Activated CD4-positive, CD25-positive, alpha-beta regulatory T cell treated with anti-CD3 and anti-CD28 coated beads, Interleukin-2, amount 50 U/mL, for 24 hours (primary cell): ENCODE results near the gene SCD5.

Experiments used
- ATAC-seq, 2 donors: fragments of 150-1000 bp; cut with Tn5 transposase; one replicate each; pipeline ENCODE4 v1.10.0; 2021; ENCODE audit warnings: mild to moderate bottlenecking in 1 of 2, moderate library complexity in 1 of 2

SCD5 gene

DNA sequence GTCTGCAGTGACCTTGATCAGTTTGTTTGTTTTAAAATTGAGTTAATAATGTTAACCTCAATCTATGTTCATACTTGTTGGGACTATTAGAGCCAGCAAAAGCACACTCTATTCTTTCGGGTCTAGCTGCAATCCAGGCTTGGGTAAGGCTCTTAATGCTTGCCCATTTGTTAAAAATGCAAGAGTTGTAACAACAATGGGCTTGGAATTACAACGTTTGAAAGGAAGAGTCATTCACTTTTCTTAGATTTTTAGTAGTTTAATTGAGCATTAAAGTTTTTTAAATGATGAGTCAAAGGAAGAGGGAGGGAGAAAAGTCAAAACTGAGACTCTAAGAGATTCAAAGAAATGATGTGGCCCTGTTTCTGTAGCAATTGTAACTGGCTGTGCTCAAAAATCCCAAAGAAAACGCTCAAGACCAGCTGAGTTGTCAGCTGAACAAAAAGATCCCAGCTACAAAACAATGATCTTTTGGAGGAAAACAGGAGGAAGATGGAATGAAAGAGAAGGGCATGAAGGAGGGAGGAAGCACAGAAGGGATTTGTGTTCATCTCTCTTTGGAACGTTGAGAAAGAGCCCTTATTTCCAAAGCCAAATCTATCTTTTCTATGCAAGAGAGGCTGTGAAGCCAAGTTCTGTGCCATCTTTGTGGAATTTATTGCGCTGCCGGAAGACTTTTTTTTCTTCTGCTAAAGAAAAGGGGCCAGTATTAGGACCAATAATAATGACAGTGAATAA, 5.5 kb downstream of the SCD5 start:
- no peak for ATAC-seq

DNA sequence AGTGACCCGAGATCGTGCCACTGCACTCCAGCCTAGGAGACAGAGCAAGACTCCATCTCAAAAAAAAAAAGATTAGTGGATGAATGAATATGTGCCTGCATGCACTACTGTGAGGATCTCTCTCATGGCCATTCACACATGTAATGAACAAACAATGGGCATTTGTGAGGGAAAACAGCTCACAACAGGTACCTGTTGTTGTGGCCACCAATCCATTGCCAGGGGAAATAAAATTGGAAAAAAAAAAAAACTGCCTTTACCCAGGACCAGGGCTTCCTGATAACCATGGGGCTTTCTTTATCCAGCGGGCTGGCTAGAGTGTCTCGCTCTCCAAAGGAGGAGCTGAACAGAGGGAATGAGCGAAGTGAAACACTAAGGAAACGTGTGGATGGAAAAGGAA, 7.4 kb downstream of the SCD5 start:
- no peak for ATAC-seq

DNA sequence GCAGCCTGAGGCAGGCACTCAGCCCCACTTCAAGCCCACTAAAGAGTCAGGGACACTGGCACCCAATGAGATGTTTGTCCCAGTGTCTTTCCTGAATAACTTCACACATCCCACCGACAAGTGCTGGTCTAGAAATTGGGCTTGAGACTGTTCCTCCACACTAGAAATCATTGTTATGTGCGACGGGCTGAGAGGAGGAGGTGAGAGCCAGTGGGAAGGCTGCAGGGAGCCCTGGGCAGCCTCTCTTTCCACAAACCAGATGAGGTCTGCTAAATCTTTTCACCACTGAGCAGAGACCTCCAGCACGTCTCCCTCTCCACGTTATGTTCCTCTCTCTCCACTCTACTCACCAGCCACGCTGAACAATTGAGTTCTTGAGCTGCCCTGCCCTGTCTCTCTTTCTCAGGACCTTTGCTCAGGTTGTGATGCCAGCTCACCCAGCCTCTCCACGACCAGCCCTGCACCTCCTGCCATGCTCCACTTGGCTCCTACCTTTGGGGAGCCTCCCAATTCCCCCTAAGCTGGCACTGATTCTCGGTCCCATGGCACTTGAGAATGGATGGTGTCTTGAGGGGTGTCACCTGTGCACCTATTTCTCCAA, 8.4 kb downstream of the SCD5 start:
- no peak for ATAC-seq

DNA sequence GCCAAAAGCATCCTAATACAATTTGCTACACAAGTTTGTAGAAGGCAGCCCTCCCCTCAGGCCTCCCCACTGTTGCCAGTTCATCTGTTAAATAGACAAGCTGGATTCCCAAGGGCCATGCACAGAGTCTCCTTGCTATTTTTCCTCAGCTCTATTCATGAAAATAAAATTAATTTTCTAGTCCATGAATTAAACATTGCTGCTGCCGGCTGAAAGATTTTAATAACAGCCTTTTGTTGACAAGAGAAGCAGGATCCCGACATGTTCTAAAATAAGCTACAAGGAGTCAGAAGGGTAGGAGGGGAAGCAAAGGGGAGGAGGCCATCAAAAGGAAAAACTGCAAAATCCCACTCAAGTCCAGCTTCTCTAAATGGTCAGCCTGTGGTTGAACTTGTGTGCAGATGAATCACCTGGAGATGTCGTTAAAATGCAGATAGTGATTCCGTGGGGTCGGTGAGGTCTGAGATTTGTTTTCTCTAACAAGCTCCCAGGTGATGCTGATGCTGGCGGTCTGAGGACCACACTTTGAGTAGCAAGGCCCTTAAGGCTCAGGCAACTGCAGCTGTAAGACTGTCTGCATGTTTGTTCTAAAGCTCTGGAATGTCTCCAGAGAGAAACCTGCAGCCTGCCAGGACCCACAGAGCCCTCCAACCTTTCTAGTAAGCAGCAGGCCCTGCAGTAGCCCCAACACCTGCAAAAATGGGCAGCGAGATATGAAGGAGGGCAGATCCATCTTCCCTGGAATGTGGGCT, 9.4 kb downstream of the SCD5 start:
- no peak for ATAC-seq

DNA sequence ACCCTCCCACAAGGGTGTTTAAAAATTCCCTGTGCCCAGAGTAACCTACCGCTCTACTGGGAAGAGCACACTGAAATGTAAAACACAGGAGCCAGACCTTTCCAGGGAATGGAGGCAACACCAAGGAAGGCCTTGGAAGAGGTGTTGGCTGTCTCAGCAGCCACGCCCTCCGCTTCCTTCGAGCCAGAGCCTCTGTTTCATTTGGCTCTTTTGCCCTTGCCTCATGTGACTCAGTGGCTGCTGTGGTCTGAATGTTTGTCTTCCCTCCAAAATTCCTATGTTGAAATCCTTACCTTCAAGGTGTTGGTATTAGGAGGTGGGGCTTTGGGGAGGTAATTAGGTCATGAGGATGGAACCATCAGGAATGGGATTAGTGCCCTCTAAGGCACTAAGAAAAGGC, 11.3 kb downstream of the SCD5 start:
- no peak for ATAC-seq

DNA sequence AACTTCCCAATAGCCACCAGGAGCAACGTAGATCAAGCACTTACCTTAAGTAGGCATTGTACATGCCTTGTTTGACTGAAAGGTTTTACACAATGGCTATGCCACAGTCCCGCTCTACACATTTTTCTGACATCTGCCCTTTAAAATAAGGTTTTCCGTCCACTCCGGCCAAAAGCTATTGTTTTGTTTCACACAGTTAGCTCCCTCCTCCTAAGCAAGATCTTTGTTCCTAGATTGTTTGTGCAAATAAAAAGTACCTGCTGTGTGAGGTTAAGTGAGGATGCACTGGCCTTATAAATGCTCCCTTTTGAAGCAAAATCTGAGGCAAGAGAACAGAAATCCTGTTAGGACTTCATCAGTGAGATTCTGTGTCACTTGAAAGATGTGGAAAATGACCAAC, 11.8 kb downstream of the SCD5 start:
- no peak for ATAC-seq

DNA sequence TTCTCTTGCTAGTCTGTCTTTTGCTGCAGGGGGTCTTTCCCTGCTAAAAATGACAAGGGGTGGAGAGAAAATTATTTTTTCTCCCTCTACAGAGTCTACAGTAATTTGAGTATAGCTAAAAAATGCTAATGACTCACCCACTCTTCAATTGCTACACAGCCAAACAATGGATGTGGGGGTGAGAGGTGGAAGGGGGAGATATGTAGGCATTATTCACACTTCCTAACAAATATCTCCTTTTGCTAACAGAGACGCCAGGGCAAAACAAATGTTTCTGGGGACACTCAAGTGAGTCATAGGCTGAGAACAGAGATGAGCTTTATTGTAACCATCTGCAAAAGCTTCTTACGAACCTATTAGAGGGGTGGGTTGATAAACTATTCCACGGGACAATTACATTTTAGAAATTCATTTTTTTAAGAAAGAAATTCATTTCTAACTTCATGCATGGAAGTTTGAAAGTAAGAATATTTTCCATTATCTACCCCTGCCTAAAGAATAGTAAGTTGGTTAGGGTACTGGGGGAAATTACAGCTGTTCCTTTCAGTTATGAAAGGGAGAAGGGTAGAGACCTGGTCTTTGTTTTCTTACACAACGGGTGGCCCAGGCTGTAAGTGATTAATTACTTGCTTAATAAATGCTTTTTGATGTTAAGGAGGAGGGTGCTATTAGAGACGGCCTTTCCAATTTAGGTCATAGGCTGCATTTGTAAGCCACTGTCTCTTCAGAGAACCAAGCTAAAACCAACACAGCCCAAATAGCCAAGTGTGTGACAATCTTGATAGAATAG, 12.8 kb downstream of the SCD5 start:
- no peak for ATAC-seq

DNA sequence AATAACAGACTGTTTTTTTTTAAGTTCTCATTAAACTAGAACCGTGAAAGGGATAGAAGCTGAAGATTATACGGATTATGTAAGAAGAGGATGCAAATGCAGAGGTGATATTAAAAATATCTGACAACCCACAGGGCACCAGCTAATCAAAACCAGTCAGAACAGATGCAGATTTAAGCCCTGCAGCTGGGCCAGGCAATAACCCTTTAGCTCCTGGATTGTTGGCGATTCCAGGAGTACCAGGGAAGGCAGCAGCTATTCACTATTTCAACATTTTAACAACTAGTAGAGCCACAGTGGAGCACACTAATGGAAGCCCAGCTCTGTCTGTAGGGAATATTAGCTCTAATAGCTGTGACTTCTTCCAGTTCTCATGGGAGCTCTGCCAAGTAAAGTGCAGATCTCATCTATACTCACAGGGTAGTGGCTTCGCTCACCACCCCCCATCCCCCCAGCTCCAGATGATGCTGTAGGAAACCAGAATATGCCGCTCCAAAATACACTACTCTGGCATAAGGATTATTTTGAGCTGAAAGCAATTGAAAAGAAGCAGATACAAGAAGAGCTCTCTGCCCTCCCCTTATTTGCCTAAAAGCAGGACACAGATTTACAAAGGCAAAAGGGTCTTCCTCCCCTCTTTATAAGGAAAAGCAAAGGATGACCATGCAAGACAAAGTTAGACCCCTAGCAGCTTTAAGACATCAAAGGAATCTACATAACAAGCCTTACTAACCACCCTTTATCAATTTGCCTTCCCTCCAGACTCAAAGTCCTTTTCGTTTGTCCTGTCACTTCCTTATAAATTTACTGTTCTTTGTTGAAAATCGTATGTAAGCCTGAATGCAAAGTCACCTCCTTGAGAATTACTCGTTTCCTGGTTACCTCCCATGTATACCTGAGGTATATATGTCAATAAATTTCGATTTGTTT, 13.7 kb downstream of the SCD5 start:
- no peak for ATAC-seq

DNA sequence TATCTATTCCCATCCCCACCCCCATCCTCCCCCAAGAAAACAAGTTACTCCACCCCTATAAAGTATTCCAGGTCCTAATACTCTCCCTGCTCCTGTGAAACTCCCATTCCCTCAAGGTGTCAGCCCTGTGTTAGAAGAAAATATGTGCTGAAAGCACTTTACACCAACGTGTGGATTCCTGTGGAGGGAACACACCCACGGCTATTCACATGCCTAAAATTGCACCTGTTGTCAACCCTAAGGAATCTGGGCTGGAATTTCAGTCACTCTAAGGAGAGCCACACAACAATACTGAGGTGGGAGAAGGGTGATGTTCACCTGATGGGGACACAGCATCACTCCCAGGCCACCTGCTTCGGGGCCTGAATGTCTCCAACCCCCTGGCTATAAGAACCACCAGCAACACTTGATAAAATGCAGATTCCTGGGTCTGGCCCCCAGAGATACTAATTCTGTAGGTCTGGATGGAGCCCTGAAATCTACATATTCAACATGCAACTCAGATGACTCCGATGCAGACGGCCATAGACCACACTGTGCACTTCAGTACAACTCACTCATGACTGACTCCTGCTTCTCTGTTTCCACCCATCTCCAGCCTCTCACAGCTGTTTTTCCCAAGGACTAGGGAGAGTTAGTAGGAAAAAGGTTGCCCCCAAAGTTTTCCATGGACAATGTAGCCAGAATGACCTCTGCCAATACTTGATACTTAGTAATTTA, 15.8 kb downstream of the SCD5 start:
- ATAC-seq, result no peak

DNA sequence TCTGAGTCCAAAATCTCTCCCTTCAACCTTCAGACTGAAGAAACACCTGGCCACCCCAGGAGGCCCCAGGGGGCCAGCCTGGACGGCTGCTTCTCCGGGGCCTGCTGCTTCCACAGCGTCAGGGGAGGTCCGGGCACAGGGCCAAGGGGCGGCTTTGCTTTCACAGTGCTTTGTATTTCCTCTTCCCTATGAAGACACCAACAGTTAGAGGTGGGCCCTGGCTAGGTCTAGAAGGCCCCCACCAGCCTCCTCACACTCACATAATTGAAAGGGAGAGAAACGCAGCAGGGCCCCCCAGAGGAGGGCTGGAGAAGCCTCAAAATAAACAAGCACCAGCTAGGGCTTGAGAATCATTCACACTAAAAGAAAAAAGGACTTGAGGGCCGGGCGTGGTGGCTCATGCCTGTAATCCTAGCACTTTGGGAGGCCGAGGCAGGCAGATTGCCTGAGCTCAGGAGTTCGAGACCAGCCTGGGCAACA, 17.8 kb downstream of the SCD5 start:
- ATAC-seq, result no peak

DNA sequence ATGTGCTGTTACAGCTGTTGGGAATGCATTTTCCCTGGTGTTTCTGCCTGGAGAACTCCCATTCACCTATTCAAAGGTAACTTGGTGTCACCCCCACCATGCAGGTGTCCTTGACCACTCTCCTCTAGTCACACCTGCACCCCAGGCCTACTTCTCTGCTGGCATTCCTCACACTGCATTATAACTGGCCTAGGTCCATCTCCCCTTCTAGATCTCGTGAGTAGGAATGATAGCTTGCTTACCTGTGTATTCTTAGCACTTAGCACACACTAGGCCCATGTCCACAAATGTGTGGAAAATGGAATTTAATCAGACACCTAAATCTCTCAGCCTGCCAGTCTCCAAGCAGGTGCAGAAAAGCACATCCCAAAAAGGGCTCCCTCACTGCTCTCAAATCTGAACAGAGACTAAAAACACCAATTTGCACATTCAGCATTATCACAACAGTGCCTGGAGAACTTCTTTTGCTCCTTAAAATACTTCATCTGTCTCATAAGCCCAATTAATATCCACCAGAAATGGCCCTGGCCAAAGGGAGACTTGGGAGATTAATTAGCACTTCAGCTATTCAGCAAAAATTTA, 18.3 kb downstream of the SCD5 start:
- no peak for ATAC-seq

DNA sequence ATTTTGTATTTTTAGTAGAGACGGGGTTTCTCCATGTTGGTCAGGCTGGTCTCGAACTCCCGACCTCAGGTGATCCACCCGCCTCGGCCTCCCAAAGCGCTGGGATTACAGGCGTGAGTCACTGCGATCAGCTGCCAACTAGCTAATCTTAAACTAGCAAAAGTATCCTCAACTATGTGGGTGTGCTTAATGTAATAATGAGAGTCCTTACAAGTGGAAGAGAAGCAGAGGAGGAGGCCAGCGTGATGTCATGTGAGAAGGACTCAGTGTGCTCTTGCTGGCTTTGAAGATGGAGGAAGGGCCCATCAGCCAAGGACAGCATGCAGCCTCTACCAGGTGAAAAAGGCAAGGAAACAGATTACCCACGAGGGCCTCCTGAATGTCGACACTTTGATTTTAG, 19.6 kb downstream of the SCD5 start:
- no peak for ATAC-seq

DNA sequence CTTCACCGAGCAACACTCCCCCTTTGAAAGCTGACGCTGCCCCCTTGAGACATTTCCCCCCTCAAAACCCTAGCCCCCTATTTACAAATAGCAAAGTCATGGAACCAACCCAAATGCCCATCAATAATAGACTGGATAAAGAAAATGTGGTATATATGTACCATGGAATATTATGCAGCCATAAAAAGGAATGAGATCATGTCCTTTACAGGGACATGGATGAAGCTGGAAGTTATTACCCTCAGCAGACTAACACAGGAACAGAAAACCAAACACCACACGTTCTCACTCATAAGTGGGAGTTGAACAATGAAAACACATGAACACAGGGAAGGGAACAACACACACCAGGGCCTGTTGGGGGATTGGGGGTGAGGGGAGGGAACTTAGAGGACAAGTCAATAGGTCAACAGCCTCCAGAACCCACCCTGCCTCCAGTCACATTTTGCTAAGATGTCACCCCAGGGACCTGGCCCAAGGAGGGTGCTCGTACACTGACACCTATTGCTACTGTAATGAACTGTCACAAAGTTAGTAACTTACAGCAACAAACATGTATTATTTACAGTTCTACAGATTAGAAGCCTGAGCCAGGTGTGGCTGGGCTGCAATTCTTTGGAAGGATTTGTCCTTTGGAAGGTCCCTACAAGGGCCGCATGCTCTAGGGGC, 20.6 kb downstream of the SCD5 start:
- ATAC-seq, result no peak

DNA sequence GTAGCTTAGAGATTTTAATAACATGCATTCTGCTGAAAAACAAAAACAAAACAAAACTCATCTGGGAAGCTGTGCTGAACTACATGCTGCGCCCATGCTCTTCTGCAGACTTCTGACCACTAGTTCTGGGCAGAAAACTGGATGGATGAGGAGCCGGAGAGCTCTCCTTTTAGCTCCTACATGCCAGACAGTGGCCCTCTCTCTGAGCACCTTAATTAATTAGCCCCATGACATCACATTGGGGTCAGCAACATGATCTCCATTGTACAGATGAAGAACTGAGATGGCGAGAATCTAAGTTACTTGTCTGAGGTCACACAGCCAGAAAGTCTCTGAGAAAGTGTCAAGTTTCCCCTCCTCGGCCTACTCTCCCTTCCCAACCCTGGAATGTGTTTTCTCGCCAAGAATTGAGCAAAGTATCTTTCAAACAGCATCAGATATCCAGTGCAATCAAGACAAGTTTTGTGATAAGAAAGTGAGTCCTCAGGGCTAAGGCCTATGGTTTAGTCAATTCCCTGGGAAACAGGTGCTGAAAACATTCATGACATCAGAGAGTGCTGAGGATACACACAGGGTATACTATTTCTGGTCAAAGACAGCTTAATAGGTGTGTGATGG, 21.6 kb downstream of the SCD5 start:
- ATAC-seq, result no peak

DNA sequence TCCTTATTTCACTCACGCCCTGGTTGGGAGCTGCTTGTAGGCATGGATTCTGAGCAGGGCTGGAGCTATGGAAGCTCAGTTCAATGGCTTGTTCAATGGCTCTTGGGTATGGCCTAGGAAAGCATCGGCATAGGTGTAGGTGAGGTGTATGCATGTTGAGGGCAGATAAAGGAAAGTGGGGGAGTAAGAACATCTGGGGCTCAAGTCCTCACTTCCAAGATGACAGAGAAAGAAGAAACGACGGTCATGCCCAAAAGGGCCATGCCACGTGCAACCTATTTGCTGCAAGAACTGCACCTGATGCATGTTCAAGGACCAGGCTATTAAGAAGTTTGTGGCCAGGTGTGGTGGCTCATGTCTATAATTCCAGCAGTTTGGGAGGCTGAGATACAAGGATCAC, 23.4 kb downstream of the SCD5 start:
- ATAC-seq, result no peak

DNA sequence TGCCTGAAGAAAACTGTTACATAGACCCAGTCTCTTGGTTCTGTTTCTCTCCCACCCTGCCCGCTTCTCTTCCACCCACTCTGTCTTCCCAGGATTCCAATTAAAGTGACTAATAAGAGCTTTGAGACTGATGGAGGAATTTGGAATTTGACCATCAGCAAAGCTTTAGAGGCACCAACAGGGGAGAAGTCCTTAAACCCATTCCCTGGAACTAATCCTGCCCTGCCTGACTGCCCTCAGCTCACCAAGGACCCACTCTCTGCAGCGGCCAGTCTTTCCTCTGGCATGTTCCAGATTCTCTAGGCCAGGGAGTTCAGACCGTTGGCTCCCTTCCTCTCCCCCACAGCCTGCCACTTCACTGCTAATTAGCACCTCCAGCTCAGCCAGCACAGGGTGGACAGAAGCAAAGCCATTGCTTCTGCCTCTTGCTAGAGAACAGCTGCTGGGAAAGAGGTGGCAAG, 23.9 kb downstream of the SCD5 start:
- ATAC-seq, result no peak

DNA sequence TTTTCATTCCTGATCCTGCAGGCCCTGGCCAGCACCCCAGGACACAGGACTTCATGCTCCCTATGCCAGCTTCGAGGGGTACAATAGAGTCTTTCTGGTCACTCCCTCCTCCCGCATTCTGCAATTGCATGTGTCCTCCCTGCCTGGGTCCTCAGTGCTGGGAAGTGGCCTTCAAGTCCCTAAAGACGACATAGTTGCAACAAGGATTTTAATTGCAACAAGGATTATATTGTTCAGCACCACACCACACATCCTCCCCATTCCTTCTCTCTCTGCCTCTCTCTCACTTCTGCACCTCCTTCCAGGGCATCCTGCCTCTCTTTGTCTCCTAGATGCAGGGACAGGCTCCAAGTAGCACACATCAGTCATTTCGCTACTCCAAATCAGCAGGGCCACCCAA, 25.5 kb downstream of the SCD5 start:
- ATAC-seq, result no peak

DNA sequence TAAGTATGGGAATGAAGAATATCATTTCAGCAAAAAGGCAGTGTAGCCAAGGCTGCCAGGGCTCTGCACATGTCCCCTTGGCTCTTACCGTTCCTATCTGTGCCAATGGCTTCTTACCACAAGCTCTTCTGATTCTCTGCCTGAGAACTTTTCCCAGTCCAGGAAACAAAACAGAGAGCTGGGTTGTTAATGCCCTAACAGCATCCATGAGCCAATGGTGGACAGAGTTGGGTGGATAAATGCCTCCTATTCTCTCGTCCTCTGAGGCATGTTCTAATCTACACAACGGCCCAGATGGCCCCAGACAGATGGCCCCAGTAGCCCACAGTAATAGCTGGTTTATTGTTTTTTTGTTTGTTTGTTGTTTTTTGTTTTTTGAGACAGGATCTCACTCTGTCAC, 28.0 kb downstream of the SCD5 start:
- ATAC-seq, result no peak

DNA sequence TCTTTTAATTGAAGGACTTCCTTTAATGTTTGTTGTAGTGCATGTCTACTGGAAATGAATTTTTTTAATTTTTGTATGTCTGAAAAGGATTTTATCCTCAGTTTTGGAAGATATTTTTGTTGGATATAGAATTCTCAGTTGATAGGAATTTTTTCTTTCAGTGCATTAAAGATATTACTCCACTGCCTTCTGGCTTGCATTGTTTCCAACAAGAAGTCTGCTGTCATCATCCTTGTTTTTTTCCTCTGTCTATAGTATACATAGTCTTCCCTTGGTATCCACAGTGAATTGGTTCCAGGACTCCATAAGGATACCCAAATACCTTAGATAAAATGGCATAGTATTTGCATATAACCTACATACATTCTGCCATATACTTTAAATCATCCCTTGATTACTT, 33.5 kb downstream of the SCD5 start:
- ATAC-seq, result no peak

DNA sequence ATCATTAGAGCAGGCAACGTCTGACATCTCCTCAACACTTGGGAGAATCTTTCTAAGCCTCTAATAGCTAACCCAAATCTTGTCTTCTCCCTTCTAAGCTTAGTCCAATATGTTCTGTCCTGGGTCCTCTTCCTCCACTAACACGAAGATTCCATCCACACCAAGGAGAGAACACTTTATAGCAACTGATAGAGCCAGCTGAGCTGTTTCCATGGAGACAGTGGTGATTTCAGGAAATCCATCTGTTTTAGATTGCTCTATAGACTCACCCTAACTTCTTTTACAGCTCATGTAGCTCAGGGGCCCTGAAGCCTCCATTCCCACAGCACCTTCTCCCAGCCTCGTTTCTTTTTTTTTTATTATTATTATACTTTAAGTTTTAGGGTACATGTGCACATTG, 37.4 kb downstream of the SCD5 start:
- ATAC-seq, result no peak
